Panc1 (cell line): ENCODE data around the gene ITGB2. TPM values are rescaled to one million over a fixed set of nuclear protein-coding genes. Genes with fewer than 3 reads are reported as not detected.
"Not testable (repeated sequence)": the region's sequence is repeated elsewhere in the genome, so short reads cannot be mapped to it uniquely, and the experiment has no call there.

Experiments used
- ATAC-seq: fragments of 200-7000 bp; cut with Tn5 transposase; 2 replicates; pipeline ENCODE4 v1.9.1; 2020; ENCODE audit warnings: mild to moderate bottlenecking, moderate library complexity
- BruUV-seq: library from RNA; stranded (reverse); fragments of 400-500 nt; replicated peaks from 2 replicates; lab custom pipeline; 2021; lab: Mats Ljungman, UMichigan
- CTCF ChIA-PET: fragments of 300-600 bp; sonication (Branson Sonifier 250); formaldehyde crosslinking; loops from one replicate; lab custom pipeline; 2022; ENCODE audit warnings: antibody characterized with exemption; lab: Charles Lee
- POLR2A ChIA-PET: fragments of 300-600 bp; sonication (Branson Sonifier 250); formaldehyde crosslinking; loops from one replicate; lab custom pipeline; 2022; ENCODE audit warnings: antibody characterized with exemption; lab: Charles Lee
- DNase-seq: peaks from one replicate; pipeline ENCODE4 v3.0.0-alpha.2; 2010; ENCODE audit warnings: low read depth, low spot score
- H3K27ac ChIP-seq: 2 replicates; pipeline ENCODE4 v1.5.1; 2011; ENCODE audit warnings: mild to moderate bottlenecking, low read length, inconsistent platforms
- H3K27me3 ChIP-seq: fragments of 200-500 bp; sonication (Bioruptor generic); 2 replicates; pipeline ENCODE4 v1.6.0; 2014; ENCODE audit warnings: low read length, inconsistent platforms; ENCODE audit not compliant: control insufficient read depth, insufficient read depth
- H3K36me3 ChIP-seq: fragments of 200-500 bp; sonication (Bioruptor generic); 2 replicates; pipeline ENCODE4 v1.5.1; 2014; ENCODE audit warnings: inconsistent platforms, mild to moderate bottlenecking, low read length, moderate library complexity; ENCODE audit not compliant: control insufficient read depth, insufficient read depth
- H3K4me1 ChIP-seq: 2 replicates; pipeline ENCODE4 v1.5.1; 2011; ENCODE audit warnings: inconsistent platforms, mild to moderate bottlenecking, low read length, moderate library complexity; ENCODE audit not compliant: control insufficient read depth, insufficient read depth
- H3K4me3 ChIP-seq, 2 experiments: 2 replicates each; pipeline ENCODE4 v1.5.1; 2011 to 2012; ENCODE audit warnings: low read depth in 2 of 2, low read length in 2 of 2, mild to moderate bottlenecking in 2 of 2, inconsistent platforms in 1 of 2, moderate library complexity in 1 of 2
- H3K9me3 ChIP-seq: fragments of 200-500 bp; sonication (Bioruptor generic); 2 replicates; pipeline ENCODE4 v1.5.1; 2014; ENCODE audit warnings: low read depth, mild to moderate bottlenecking, inconsistent platforms, low read length, moderate library complexity; ENCODE audit not compliant: control insufficient read depth, insufficient read depth
- CTCF ChIP-seq: fragments of 450-650 bp; IDR thresholded peaks from 2 replicates; pipeline ENCODE4 v1.5.1; 2017; ENCODE audit warnings: mild to moderate bottlenecking
- REST ChIP-seq, 2 experiments: IDR thresholded peaks; 2 replicates each; pipeline ENCODE4 v1.6.1; 2011 to 2012; ENCODE audit warnings: low read depth in 2 of 2, control low read depth in 1 of 2, low read length in 1 of 2, mild to moderate bottlenecking in 1 of 2, moderate library complexity in 1 of 2; ENCODE audit not compliant: insufficient read depth in 1 of 2
- TCF7L2 ChIP-seq: IDR thresholded peaks from 2 replicates; pipeline ENCODE4 v1.6.1; 2011; ENCODE audit warnings: mild to moderate bottlenecking, low read depth, low read length, inconsistent platforms
- in situ Hi-C: cut with HindIII; loops from 2 replicates; pipeline ENCODE4 v1.10.0; 2016; ENCODE audit warnings: low sequenced_read_pairs, low pct_unique_long_range_greater_than_20kb
- intact Hi-C: fragments of 100-400 bp; cut with micrococcal nuclease; formaldehyde crosslinking; loops from one replicate; pipeline ENCODE4 v1.10.0; 2022; ENCODE audit not compliant: unreplicated experiment
- total RNA-seq: library from RNA; stranded (reverse); gene quantifications from one replicate; pipeline ENCODE4 v1.2.1, GENCODE V29; 2021; ENCODE audit not compliant: unreplicated experiment

The ITGB2 gene
- total RNA-seq, 1 experiment from 2014 or later, result 3.0 TPM

- Histone ChIP-seq H3K27me3 (no peaks in the 10 kb centered on the region), H3K9me3 (no peaks in the 10 kb centered on the region), H3K4me3 (no peak overlapping the region), H3K4me1 (peaks cover 9% of the 10 kb centered on the region), H3K27ac (no peak overlapping the region), H3K36me3 (no peaks in the 10 kb centered on the region)
- CTCF ChIA-PET, result no interaction called here
- in situ Hi-C loops, result no loop called here
- intact Hi-C loops, result no loop called here
- no TSS peak for BruUV-seq
- POLR2A ChIA-PET, result no interaction called here
- no peak for DNase-seq
- ATAC-seq, result no peak
- TF ChIP-seq REST (IDR thresholded peaks at IDR 0.05; ENCODE audit: insufficient read depth in 1 of 2, low read depth in 2 of 2, low read length in 1 of 2), result no peak
- no peak for TF ChIP-seq TCF7L2
- TF ChIP-seq CTCF, result no peak
Measured at GRCh38 chr21:44880405-44881197, 40.1 kb downstream of the ITGB2 start.

- BruUV-seq, POLR2A ChIA-PET, H3K27ac ChIP-seq, H3K27me3 ChIP-seq, ATAC-seq, H3K4me3 ChIP-seq, in situ Hi-C loops, H3K9me3 ChIP-seq, H3K36me3 ChIP-seq, DNase-seq: not testable (repeated sequence)
- peaks cover 11% of the 10 kb centered on the region for H3K4me1 ChIP-seq
- intact Hi-C loops, result loop anchor here (10.0 kb wide), 1 partner anchor 46 kb away; the partner anchor contains the start of gene ITGB2
- CTCF ChIA-PET, result interaction anchor here (0.5 kb wide), 1 partner anchor 53 kb away, joined by 3 read pairs; no protein-coding TSS in a partner anchor
Measured at GRCh38 chr21:44879238-44879637, 41.5 kb downstream of the ITGB2 start.
